Measurements from ENCODE around the gene DHRS12.

The DHRS12 gene

DNA sequence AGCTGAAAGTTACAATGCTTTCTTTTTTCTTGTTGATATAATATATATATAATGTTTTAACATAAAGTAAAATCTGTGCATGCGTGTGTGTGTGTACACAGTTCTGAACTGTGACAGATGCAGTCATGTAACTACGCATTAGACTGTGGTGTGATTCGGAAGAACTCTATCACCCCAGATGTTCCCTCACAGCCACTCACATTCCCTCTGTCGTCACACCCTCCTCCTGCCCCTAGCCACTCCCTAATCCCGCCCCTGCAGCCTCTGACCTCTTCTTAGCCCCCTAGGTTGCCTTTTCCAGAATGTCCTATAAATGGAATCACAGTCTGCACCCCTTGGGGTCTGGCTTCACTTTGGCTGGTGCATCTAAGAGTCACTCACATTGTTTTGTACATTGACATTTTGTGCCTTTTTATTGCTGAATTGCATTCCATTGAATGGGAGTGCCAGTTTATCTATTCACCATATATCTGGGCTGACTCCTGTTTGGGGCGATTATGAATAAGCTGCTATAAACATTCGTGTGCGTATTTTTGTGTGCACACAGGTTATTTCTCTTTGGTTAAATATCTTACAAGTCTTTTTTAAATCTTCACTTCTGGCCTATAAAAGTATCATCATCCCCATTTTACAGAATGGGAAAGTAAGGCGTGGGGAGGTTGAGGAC is 20.4 kb downstream of the DHRS12 start:
- DNase-seq (ENCODE audit: low read depth in 2 of 2), result no peak

DNA sequence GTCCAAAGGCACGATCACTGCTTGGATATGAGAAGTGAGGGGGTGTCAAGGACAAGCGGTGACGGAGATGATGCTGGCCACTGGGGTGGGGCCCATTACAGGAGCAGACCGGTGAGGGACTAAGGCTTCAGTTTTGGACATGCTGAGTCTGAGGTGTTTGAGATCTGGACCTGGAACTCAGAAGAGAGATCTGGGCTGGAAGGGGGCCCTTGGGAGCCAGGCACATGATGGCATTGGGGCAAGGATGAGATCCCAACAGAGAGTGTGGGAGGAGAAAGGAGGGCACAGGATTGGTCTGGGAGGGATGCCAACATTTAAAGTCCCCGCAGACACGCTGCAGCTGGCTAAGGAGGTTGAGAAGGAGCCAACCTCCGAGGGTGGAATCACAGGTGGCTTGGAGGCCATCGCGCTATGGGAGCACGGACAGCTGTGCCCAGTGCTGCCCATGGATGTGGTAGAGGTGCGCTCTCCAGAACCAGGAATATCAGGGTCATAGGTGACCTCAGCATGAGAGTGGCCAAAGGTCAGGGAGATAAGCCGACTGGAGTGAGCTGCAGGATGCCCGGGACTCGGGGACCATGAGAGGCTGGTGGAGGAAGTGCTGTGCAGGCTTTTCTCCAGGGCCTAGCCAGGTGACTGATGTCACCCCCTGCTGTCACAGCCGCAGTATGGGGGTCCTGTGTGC is 21.8 kb downstream of the DHRS12 start:
- DNase-seq (ENCODE audit: low read depth in 2 of 2), result no peak

DNA sequence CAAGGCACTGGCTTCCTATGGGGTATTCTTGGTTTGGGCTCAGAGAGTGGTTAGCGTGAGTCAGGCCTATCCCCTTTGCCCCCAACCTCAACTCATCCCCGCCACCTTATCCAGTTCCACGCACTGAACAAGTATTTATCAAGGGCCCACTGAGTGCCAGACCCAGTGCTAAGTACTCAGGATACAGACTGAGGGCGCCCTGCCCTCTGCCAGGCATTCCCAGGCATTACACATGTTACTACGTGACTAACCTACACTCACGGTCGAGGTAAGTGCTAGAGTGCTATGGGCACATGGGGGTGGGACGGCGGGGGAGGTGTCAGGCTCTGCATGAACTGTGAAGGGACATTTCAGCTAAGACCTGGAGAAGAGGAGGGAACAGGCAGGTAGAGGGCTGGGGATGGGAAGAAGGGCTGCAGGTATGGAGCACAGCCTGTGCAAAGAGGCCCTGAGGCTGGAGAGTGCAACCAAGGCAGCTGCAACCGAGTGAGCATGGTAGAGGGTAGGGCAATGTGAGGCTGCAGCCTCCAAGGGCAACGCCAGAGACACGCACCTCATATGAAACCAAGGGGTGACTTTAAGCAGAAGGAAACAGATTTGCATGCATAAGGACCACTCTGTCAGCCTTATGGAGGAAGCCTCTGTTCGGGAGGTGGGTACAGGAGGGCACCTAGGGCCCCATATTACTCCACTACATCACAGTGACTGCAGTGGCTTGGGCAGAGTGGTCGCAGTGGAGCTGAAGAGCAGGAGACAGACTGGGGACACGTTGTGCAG is 22.5 kb downstream of the DHRS12 start:
- no peak for DNase-seq (ENCODE audit: low read depth in 2 of 2)

DNA sequence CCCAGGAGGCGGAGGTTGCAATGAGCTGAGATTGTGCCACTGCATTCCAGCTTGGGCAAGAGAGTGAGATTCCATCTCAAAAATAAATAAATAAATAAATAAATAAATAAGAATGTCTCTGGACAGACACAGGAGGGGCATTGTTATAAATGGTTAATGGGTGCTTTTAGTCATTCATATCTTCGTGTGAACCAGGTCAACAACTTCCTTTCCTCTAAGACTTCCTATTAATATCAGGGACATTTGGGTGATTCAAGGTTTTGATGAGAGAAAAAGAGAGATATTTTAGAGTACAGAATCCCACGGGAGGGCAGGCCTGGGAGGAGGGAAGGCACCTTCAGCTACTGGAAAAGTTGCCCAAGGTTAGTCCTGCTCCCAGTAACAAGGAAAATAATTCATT is 23.9 kb downstream of the DHRS12 start:
- no peak for DNase-seq (ENCODE audit: low read depth in 2 of 2)

DNA sequence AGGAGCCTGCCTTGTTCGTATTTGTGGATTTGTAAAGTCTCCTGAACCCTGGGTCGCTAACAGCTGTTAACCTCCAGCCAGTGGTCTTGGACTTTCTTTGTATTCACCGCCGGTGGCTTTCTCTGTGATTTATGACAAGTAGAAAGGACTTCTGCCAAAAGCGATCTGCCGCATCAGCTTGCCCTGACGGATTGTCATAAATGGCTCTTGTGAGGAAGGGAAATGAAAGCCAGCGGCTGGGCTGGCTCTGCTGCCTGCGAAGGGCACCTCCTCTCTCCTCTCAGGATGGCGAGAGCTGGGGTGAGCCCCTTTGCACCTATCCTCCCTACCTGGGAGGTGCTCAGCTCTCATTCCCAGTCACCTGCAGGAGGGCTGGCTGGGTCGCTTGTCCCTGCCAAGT is 25.6 kb downstream of the DHRS12 start:
- no peak for DNase-seq (ENCODE audit: low read depth in 2 of 2)

DNA sequence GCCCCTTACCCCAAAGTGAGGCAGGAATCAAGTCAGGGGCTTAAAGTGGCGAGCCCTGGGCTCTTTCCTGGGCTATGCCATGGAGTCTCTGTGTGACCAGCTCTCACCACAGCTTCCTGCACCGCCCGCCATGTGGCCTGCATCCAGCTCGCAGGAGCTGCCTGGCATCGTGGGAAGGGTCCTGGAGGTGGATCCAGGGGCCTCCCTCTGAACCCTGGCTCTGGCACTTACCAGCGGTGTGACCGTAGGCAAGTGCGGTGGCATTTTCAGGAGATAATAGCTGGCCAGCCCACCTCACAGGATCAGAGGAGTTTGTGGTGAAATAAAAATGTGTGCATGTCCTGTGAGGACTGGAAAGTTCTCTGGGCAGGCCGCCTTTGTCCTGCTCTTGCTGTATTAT is 26.0 kb downstream of the DHRS12 start:
- DNase-seq (ENCODE audit: low read depth in 2 of 2), result no peak

DNA sequence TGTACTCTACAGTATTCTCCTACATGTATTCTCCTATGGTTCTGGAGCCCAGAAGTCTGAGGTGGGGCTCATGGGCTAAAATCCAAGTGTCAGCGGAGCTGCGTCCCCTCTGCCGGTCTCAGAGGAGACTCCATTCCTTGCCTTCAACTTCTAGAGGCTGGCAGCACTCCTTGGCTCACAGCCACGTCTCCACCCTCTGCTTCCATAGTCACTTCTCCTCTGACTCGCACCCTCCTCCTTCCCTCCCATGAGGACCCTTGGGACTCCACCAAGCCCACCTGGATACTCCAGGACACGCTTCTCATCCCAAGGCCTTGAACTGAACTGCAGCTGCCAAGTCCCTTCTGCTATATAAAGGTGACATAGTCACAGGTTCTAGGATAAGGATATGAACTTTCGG is 27.8 kb downstream of the DHRS12 start:
- no peak for DNase-seq (ENCODE audit: low read depth in 2 of 2)

DNA sequence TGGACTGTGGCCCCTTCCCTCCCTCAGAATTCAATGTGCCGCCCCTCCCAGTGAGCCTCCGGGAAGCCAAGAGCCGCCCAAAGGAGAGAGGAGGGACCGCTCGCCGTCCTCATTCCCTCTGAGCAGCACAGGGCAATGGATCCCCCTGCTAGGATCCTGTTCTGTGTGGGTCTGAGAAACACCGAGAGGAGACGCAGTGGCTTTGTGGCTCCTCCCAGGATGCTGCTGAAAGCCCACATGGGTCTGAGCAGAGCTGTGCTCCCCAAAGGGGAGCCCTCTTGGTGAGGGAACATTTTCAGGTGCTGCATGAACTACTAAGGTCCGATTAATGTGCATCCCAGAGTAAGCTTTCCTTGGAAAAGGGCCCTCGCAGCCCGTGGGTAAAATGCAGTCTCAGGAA is 30.4 kb downstream of the DHRS12 start:
- DNase-seq (ENCODE audit: low read depth in 2 of 2), result no peak

DNA sequence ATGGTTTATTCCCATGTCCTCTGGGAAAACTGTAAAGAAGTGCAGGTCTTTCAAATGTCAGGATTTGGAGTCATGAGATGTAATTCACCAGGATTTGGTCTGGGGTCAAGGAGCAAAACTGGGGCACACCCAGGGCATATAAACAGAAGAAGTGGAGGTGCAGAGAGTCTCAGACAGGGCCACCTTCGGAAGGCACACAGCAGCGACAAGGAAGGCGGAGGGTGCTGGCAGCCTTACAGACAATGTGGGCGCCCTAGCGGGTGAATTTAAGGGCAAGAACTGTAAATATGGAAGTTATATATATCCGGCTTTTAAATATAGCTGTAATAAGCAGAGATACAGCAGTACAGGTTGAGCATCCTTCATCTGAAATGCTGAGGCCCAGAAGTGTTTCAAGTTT is 31.2 kb downstream of the DHRS12 start:
- DNase-seq (ENCODE audit: low read depth in 2 of 2), result no peak

DNA sequence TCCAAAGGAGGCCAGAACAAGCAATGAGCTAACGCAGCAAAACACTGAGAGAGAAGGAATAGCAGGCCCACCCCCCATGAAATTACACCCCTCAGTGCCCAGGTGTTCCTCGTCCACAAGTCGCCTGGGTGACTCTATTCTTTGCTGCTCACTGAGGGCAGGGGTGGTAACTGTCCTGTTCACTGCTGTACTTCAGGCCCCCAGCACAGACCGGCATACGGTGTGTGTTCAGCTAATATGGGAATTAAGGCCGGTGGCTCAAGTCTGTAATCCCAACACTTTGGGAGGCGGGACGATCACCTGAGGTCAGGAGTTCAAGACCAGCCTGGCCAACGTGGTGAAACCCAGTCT is 31.9 kb downstream of the DHRS12 start:
- no peak for DNase-seq (ENCODE audit: low read depth in 2 of 2)

DNA sequence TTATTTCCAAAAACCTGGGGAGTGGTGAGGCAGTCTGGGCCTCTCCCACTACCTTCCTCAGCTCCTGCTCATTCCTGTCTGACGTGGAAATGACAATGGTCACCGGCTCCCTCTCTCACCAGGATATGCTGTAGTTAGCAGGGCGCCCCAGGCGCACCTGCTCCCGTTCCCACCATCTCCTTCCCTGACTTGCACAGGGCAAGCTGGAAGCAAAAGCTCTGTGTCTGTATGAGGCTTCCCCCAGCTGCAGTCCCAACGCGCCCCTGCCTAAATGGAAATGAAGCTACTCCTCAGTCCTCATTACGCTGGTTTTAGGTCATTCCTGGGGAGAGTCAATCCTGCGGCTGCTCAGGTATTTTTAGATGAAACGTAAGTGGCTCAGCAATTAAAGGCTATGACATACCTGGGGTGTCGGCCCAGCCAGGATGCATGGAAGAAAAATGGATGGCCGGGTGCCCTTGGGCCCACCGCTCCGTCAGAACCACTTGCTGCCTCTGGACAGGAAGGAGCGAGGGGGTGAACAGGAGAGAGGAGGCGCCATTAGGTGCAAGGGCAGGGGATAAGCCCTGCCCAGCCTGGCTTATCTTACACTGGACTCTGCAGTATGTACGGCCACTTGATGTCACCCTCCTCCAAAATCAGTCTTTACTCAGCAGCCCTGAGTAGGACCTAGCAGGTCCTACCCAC is 32.4 kb downstream of the DHRS12 start:
- no peak for DNase-seq (ENCODE audit: low read depth in 2 of 2)

DNA sequence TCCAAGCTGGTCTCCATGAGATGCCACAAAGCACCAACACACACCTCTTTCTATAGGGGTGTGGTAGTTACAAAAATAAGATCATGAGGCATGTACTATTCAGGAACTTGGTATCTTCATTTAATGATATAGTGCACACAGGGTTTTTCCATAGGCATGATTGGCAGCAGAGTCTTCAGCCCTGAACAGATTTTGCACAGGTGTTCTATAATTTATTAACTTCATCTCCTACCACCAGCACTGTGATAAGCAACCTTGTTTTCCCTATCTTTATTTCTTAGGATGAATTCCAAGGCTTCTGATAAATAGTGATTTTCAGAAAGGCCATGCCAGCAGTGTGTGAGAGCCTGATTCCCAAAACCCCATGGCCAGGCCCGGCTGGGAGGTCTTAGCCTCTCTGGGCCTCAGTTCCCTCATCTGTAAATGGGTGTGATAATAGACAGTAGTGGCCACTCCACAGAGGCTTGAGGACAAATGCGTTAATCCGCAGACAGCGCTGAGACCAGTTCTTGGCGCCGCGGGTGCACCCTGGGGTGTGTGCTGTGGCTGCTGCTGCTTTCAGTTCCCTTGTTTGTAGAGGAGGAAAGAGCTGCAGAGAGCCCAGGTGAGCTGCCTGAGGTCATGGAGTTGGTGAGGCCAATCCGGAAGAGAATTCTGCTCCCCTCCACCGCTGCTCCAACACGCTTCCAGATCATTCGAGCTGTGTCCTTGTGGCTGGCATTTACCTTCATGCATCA is 33.1 kb downstream of the DHRS12 start:
- DNase-seq (ENCODE audit: low read depth in 2 of 2), result no peak

DNA sequence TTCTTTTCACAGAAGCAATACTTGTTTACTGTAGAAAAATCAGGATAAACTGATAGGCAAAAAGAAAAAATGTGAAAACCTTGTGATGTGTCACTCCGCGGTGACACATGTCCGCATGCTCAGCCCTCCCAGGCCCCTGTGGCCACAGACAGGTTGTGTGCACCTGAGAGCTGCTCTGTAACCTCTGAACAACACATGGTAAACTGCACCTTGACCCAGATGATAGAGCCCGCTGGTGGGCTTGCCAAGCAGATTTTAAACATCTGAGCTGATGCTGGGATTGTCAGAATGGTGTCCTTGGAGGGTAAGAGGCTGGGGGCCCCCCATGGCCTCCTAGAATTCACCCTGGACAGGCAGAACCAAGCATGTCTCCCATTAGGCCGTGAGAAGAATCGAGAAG is 33.8 kb downstream of the DHRS12 start:
- DNase-seq (ENCODE audit: low read depth in 2 of 2), result no peak

DNA sequence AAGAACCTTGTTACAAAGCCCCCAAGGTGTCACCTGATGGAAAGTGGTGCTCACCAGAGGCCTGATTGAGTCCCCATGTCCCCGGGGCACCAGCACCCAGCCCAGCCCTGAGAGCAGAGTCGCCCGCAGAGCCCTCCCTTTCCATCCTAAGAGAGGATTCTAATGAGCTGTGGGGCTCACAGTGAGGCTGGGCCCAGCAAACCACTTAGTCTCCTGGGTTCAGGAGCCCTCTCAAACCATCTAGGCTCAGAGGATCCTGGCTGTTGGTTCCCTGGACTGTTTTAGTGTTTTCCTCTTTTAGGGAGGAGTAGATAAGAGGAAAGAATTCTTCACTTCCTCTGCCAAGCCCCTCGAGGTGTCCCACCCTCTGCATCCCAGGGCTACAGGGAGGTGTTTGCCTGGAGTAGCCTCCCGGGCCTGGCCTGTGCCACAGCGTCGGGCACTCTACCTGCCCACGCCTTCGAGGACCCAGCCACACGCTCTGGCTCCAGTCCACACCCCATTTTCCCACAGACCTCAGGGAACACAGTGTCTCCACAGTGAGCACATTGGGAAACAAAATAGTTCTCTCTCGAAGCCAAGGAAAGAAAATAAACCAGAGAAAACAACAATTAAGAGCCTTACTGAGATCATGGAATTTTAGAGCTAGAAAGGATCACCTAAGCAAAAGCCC is 34.4 kb downstream of the DHRS12 start:
- no peak for DNase-seq (ENCODE audit: low read depth in 2 of 2)

DNA sequence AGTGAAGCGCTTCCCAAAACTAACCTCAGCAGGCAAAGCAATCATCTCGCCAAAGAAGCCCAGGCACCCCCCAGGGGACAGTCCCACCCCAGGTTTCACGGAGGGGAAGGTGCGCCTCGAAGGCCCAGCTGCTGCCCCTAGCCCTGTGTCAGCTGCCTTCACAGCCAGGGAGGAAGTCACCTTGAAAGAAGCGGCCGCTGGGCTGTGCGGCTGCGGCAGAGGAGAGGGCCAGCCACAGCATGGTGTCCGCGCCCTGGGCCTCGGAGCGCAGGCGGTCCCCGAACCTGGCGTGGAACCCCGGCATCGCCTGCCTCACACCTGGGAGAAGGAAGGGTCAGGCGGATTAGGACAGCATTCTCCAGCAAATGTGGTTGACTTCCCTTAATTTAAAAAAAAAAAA is 35.0 kb downstream of the DHRS12 start:
- no peak for DNase-seq (ENCODE audit: low read depth in 2 of 2)

DNA sequence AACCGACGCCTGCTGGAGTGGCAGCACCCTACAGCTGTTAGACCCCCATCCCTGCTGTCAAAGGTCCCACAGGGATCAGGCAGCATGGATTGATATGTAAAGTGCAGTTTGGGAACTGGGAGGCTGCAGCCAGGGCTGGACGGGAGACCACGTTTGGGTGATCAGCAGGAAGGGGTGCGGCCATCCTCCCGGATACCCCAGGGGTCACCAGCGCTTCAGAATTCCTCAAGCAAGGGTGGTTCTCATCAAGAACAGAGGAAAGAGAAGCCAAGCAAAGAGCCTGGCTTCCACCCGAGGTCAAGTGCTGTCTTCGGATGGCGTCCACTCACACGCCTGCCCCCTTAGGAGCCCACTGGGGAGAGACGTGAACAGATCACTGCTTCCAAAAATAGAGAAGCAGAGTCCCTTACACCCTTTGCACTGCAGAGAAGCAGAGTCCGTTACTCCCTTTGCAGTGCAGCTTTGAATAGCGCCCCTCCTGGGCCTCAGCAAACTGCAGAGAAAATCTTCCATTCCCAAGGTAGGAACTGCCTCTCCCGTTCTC is 35.5 kb downstream of the DHRS12 start:
- no peak for DNase-seq (ENCODE audit: low read depth in 2 of 2)

DNA sequence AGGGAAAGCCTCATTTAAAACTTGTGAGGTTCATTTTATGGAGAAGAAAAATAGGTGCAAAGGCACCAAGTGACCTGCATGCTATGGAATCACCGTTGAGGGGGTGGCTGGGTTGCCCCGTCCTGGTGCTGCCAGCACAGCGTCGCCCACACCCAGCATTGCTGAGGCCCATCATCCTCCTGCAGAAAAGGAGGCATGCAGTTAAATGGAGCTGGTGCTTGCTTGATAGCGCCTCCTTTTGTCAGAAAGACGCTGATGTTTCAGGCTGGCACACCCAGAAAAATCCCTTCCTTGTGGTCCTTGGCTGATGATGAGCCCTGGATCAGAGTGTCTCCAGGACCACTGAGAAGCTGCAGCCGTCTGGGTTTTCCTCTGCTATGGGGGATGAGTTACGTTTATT is 36.9 kb downstream of the DHRS12 start:
- no peak for DNase-seq (ENCODE audit: low read depth in 2 of 2)

DNA sequence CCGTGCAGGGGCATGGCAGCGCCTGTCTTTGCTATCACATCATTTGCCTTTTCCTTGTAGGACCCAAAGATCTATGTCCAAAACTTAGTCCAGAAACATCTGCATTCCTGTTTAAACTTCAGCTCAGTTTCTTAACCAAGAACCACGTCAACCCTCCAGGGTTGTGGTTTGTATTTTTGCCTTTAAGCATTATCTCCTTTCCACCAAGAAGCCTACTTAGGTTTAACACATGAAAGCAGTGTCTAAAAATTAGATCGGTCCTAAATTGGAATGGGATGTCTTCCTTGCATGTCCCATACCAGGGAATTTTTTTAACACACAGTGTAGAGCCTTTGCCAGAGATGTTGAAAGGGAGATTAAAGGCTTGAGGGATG is 38.8 kb downstream of the DHRS12 start:
- no peak for DNase-seq (ENCODE audit: low read depth in 2 of 2)

DNA sequence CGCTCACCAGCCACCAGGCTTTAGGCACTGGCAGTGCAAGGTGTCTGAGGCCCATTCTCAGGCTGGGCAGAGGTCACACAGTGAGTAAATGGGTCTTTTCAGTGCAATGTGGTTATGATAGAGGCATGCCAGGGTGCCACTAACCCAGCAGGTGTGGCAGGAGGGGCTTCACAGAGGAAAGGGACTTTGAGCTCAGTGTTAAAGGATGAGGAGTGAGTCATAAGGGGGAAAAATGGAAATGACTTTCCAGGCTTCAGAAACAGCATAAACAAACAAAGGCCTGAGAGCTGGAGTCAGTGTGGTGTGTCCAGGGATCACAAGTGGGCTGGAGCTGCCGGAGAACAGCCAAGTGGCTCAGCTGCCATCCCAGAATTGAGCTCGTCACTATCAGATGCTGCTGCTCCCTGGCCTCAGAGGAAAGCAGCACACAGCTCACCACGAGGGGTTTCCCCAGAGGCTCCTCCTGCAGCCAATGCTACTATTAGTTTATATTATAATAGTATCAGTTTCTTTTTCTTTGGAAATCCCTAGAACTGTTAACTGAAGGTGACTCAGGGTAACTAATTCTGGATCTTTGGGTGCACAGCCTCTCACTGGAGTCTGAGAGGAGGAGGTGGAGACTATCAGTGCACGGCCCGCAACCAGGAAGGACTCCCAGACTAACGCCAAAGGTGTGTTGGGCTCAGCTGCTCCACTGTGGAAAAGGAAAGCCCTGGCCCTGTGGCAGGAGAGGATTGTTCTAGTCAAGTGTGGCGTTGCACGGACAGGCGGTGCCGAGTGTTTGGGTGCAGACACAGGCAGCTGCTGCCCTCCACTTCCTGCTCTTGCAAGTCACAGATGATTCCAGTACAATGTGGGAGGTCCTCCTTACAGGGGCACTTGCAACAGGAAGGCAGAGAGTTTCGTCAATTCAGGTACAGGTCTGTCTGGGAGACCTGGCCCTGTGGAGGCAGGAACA is 39.5 kb downstream of the DHRS12 start:
- peak; percentile 42 to 47 for DNase-seq (ENCODE audit: low read depth in 2 of 2)

DNA sequence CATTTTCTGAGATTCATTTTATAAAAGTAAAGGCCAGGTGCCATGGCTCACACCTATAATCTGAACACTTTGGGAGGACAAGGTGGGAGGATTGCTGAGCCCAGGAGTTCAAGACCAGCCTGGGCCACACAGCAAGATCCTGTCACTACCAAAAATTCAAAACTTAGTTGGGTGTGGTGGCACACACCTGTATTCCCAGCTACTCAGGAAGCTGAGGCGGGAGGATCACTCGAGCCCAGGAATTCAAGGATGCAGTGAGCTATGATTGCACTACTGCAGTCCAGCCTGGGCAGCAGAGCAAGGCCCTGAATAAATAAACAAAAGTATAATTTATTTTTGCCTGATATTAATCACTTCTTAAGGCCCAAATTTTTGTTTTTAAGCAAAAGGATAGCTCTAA is 40.5 kb downstream of the DHRS12 start:
- no peak for DNase-seq (ENCODE audit: low read depth in 2 of 2)

Measured in stimulated activated CD8-positive, alpha-beta memory T cell treated with anti-CD3 and anti-CD28 coated beads, Interleukin-15, amount 100 ng/mL, for 4 hours (primary cell).